HepG2 (cell line): Measurements from ENCODE around the gene MYO18B.

ENCODE experiments used
- CTCF ChIP-seq: sonication (generic); formaldehyde crosslinking; IDR thresholded peaks from 2 replicates; pipeline ENCODE4 v1.5.0; 2020; ENCODE audit warnings: mild to moderate bottlenecking, missing genetic modification reagents, moderate library complexity
- JUN ChIP-seq: sonication (generic); formaldehyde crosslinking; IDR thresholded peaks from 2 replicates; pipeline ENCODE4 v1.4.0; 2020; ENCODE audit warnings: mild to moderate bottlenecking, missing genetic modification reagents
- ZNF354B ChIP-seq: sonication (generic); formaldehyde crosslinking; IDR thresholded peaks from 2 replicates; pipeline ENCODE4 v1.8.0; 2022; ENCODE audit warnings: mild to moderate bottlenecking, missing genetic modification reagents
- ZNF615 ChIP-seq: sonication (generic); formaldehyde crosslinking; IDR thresholded peaks from 2 replicates; pipeline ENCODE4 v1.5.0; 2020; ENCODE audit warnings: mild to moderate bottlenecking, missing genetic modification reagents, borderline replicate concordance

GRCh38 chr22:25987948-25988347 lies 246.0 kb downstream of the MYO18B start:
- no peak for TF ChIP-seq ZNF354B (CRISPR knock-in tag)
- TF ChIP-seq ZNF615 (CRISPR knock-in tag): no peak
- TF ChIP-seq JUN (CRISPR knock-in tag): no peak
- no peak for TF ChIP-seq CTCF (CRISPR knock-in tag)
